PC-3 (cell line): ENCODE data around the gene CD19. TPM values are rescaled to one million over a fixed set of nuclear protein-coding genes. Genes with fewer than 3 reads are reported as not detected.
"Not testable (repeated sequence)": the region's sequence is repeated elsewhere in the genome, so short reads cannot be mapped to it uniquely, and the experiment has no call there.

Experiments
- ATAC-seq: fragments of 200-7000 bp; cut with Tn5 transposase; 2 replicates; pipeline ENCODE4 v1.9.1; 2020; ENCODE audit warnings: mild to moderate bottlenecking, moderate library complexity
- BruUV-seq: library from RNA; stranded (reverse); fragments of 400-500 nt; replicated peaks from 2 replicates; lab custom pipeline; 2021; lab: Mats Ljungman, UMichigan
- CTCF ChIA-PET: fragments of 300-600 bp; sonication (Branson Sonifier 250); formaldehyde crosslinking; loops from one replicate; lab custom pipeline; 2022; ENCODE audit warnings: antibody characterized with exemption; lab: Charles Lee
- POLR2A ChIA-PET: fragments of 300-600 bp; sonication (Branson Sonifier 250); formaldehyde crosslinking; loops from one replicate; lab custom pipeline; 2022; ENCODE audit warnings: antibody characterized with exemption; ENCODE audit not compliant: unreplicated experiment; lab: Charles Lee
- DNase-seq: peaks from one replicate; pipeline ENCODE4 v3.0.0-alpha.2; 2015
- H2AFZ ChIP-seq: fragments of 300-600 bp; sonication (generic); 2 replicates; pipeline ENCODE4 v1.6.0; 2016; ENCODE audit warnings: antibody characterized with exemption, low read length
- H3F3A ChIP-seq: fragments of 300-600 bp; sonication (generic); one replicate; pipeline ENCODE4 v1.6.0; 2017; ENCODE audit warnings: antibody characterized with exemption, low read length, control low read depth, mild to moderate bottlenecking; ENCODE audit not compliant: unreplicated experiment
- H3K27ac ChIP-seq: fragments of 300-600 bp; sonication (generic); 2 replicates; pipeline ENCODE4 v1.5.1; 2016; ENCODE audit warnings: mild to moderate bottlenecking, low read length
- H3K27me3 ChIP-seq: fragments of 300-600 bp; sonication (generic); 2 replicates; pipeline ENCODE4 v1.6.1; 2016; ENCODE audit warnings: low read length, mixed read lengths
- H3K36me3 ChIP-seq: fragments of 300-600 bp; sonication (generic); 2 replicates; pipeline ENCODE4 v1.6.1; 2016; ENCODE audit warnings: low read depth, mixed run types, low read length, mixed read lengths
- H3K4me1 ChIP-seq: fragments of 300-600 bp; sonication (generic); 2 replicates; pipeline ENCODE4 v1.5.1; 2016; ENCODE audit warnings: low read length; ENCODE audit not compliant: insufficient read depth
- H3K4me2 ChIP-seq: fragments of 300-600 bp; sonication (generic); 2 replicates; pipeline ENCODE4 v1.6.0; 2016; ENCODE audit warnings: low read length
- H3K4me3 ChIP-seq: fragments of 300-600 bp; sonication (generic); 2 replicates; pipeline ENCODE4 v1.5.1; 2016; ENCODE audit warnings: mild to moderate bottlenecking, low read length, mixed read lengths
- H3K79me2 ChIP-seq: fragments of 300-600 bp; sonication (generic); 2 replicates; pipeline ENCODE4 v1.6.1; 2017; ENCODE audit warnings: low read length, mixed read lengths
- H3K9ac ChIP-seq: fragments of 300-600 bp; sonication (generic); 2 replicates; pipeline ENCODE4 v1.6.0; 2016; ENCODE audit warnings: mild to moderate bottlenecking, low read length
- H3K9me2 ChIP-seq: fragments of 300-600 bp; sonication (generic); replicated peaks from 2 replicates; pipeline ENCODE4 v1.6.1; 2016; ENCODE audit warnings: mixed run types, low read length, mixed read lengths
- H3K9me3 ChIP-seq: fragments of 300-600 bp; sonication (generic); 2 replicates; pipeline ENCODE4 v1.6.1; 2016; ENCODE audit warnings: low read length, mixed read lengths
- H4K20me1 ChIP-seq: fragments of 300-600 bp; sonication (generic); 2 replicates; pipeline ENCODE4 v1.6.1; 2016; ENCODE audit warnings: low read length, mixed read lengths
- CTCF ChIP-seq: fragments of 300-600 bp; sonication (generic); conservative IDR thresholded peaks from 2 replicates; pipeline ENCODE4 v1.5.1; 2017; ENCODE audit warnings: antibody characterized with exemption, low read depth, mild to moderate bottlenecking, low read length
- EZH2 ChIP-seq: fragments of 300-600 bp; sonication (generic); IDR thresholded peaks from one replicate; pipeline ENCODE4 v1.6.1; 2017; ENCODE audit warnings: antibody characterized with exemption, mild to moderate bottlenecking, low read length; ENCODE audit not compliant: unreplicated experiment
- EZH2phosphoT487 ChIP-seq: fragments of 300-600 bp; sonication (generic); IDR thresholded peaks from 2 replicates; pipeline ENCODE4 v1.6.1; 2018; ENCODE audit warnings: mild to moderate bottlenecking, antibody characterized with exemption, low read length, borderline replicate concordance
- intact Hi-C: fragments of 100-400 bp; cut with micrococcal nuclease; formaldehyde crosslinking; loops from 2 replicates; pipeline ENCODE4 v1.9.0; 2023
- total RNA-seq: library from RNA; depleted of rRNA; stranded (reverse); fragments of >200 nt; gene quantifications from 2 replicates; pipeline ENCODE4 v1.2.3, GENCODE V29; 2014

Gene CD19
- total RNA-seq, 1 experiment from 2014 or later = not detected

- ATAC-seq = peak; percentile 25
- BruUV-seq = no TSS peak
- POLR2A ChIA-PET = no interaction called here
Measured at GRCh38 chr16:28975158-28975599, 43.4 kb downstream of the CD19 start.

GRCh38 chr16:28977703-28978662 is 46.2 kb downstream of the CD19 start:
- intact Hi-C loops = no loop called here
- DNase-seq (peak; percentile 21), ATAC-seq (no peak)
- H3K9ac ChIP-seq = no peak overlapping the region
- H3K9me3 ChIP-seq = no peaks in the 10 kb centered on the region
- no peak overlapping the region for H3K27ac ChIP-seq
- ChIA-PET POLR2A (no interaction called here), CTCF (interaction anchor here (0.6 kb wide), 1 partner anchor 97 kb away, joined by 6 read pairs; no protein-coding TSS in a partner anchor)
- H3K36me3 ChIP-seq = peaks cover 6% of the 10 kb centered on the region; the same call in 1 of the 2 replicates
- no peaks in the 10 kb centered on the region for H3F3A ChIP-seq
- H3K4me1 ChIP-seq = no peaks in the 10 kb centered on the region; the same call in 1 of the 2 replicates
- no TSS peak for BruUV-seq
- H4K20me1 ChIP-seq = no peaks in the 10 kb centered on the region
- no peak overlapping the region for H3K4me2 ChIP-seq
- H3K79me2 ChIP-seq = peaks cover 9% of the 10 kb centered on the region
- no peak overlapping the region for H3K4me3 ChIP-seq
- H3K9me2 ChIP-seq = no peaks in the 10 kb centered on the region
- TF ChIP-seq CTCF = peak; percentile 64
- no peak for TF ChIP-seq EZH2
- TF ChIP-seq EZH2phosphoT487 = no peak
- no peaks in the 10 kb centered on the region for H3K27me3 ChIP-seq
- H2AFZ ChIP-seq = no peak overlapping the region

More at GRCh38 chr16:28975158-28975599, 43.4 kb downstream of the CD19 start:
- no peak for DNase-seq
- no peak overlapping the region for H3K27ac ChIP-seq
- H3K9ac ChIP-seq = peak overlapping the region; percentile 74
- H2AFZ ChIP-seq = peak overlapping the region; percentile 89
- CTCF ChIA-PET = no interaction called here
- TF ChIP-seq EZH2 (no peak), CTCF (no peak), EZH2phosphoT487 (no peak)
- H3K9me2 ChIP-seq = no peaks in the 10 kb centered on the region
- peak overlapping the region; percentile 96 for H3K4me3 ChIP-seq
- intact Hi-C loops = no loop called here
- no peaks in the 10 kb centered on the region for H3K9me3 ChIP-seq
- H3K36me3 ChIP-seq = no peaks in the 10 kb centered on the region
- peaks cover 9% of the 10 kb centered on the region for H3K79me2 ChIP-seq
- H4K20me1 ChIP-seq = no peaks in the 10 kb centered on the region
- no peaks in the 10 kb centered on the region for H3K27me3 ChIP-seq
- H3K4me2 ChIP-seq = peak overlapping the region; percentile 83
- H3F3A ChIP-seq = no peaks in the 10 kb centered on the region
- no peaks in the 10 kb centered on the region; the same call in 1 of the 2 replicates for H3K4me1 ChIP-seq

GRCh38 chr16:28980330-28980729 is 48.6 kb downstream of the CD19 start:
- not testable (repeated sequence) for BruUV-seq

More at GRCh38 chr16:28980330-28980729, 48.6 kb downstream of the CD19 start:
- H3K9ac ChIP-seq, H3K9me2 ChIP-seq, H4K20me1 ChIP-seq, H3K36me3 ChIP-seq, H3F3A ChIP-seq, ATAC-seq, H3K79me2 ChIP-seq, CTCF ChIA-PET, H3K4me1 ChIP-seq, H3K27ac ChIP-seq, POLR2A ChIA-PET, H3K4me2 ChIP-seq, H3K9me3 ChIP-seq, DNase-seq, intact Hi-C loops, H2AFZ ChIP-seq, H3K27me3 ChIP-seq, H3K4me3 ChIP-seq: not testable (repeated sequence)
